Gastroesophageal sphincter (tissue), 3 donors: ENCODE results near the gene TF.

ENCODE experiments used
- EP300 ChIP-seq: sonication (generic); formaldehyde crosslinking; IDR thresholded peaks from one replicate; pipeline ENCODE4 v1.6.1; 2017; ENCODE audit warnings: antibody characterized with exemption, mild to moderate bottlenecking
- POLR2A ChIP-seq, 2 donors: fragments of 450-650 bp; IDR thresholded peaks; one replicate each; pipeline ENCODE4 v1.6.1; 2017; ENCODE audit warnings: antibody characterized with exemption in 2 of 2, mild to moderate bottlenecking in 2 of 2, moderate library complexity in 1 of 2
- POLR2AphosphoS5 ChIP-seq: sonication (generic); formaldehyde crosslinking; IDR thresholded peaks from one replicate; pipeline ENCODE4 v1.6.1; 2017; ENCODE audit warnings: antibody characterized with exemption
- TF ChIP-seq, protein P1 (sequence below), 4 experiments: fragments of 200-600 bp in 2 of 4; fragments of 450-650 bp in 2 of 4; sonication (generic) in 1 of 4; IDR thresholded peaks; one replicate each; pipeline ENCODE4 v1.5.1; 2017 to 2019; ENCODE audit warnings: antibody characterized with exemption in 4 of 4, mild to moderate bottlenecking in 2 of 4, moderate library complexity in 2 of 4

DNA sequence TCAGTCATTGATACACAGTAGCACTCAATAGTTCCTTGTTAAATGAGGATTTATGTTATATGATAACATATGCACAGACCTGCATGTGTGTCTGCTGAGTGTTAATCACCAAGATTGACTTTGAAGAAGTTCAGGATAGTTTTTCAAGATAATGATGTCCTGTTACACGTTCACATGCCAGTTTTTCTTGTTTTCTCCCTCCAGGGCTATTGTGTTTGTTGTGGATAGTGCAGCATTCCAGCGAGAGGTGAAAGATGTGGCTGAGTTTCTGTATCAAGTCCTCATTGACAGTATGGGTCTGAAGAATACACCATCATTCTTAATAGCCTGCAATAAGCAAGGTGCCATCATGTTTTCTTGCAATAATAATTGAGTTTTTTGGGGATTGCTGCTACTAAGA is 69.2 kb downstream of the TF start:
- TF ChIP-seq POLR2A (IDR thresholded peaks at IDR 0.05) (no peak), POLR2AphosphoS5 (no peak), EP300 (no peak)
- TF ChIP-seq, protein P1, sequence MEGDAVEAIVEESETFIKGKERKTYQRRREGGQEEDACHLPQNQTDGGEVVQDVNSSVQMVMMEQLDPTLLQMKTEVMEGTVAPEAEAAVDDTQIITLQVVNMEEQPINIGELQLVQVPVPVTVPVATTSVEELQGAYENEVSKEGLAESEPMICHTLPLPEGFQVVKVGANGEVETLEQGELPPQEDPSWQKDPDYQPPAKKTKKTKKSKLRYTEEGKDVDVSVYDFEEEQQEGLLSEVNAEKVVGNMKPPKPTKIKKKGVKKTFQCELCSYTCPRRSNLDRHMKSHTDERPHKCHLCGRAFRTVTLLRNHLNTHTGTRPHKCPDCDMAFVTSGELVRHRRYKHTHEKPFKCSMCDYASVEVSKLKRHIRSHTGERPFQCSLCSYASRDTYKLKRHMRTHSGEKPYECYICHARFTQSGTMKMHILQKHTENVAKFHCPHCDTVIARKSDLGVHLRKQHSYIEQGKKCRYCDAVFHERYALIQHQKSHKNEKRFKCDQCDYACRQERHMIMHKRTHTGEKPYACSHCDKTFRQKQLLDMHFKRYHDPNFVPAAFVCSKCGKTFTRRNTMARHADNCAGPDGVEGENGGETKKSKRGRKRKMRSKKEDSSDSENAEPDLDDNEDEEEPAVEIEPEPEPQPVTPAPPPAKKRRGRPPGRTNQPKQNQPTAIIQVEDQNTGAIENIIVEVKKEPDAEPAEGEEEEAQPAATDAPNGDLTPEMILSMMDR (IDR thresholded peaks at IDR 0.05), result no peak
